NCI-H510A (cell line): ENCODE data around the gene CIROP.

ENCODE experiments used
- DNase-seq: peaks from one replicate; lab custom pipeline; 2025; lab: John Stamatoyannopoulos, UW

The CIROP gene

DNA sequence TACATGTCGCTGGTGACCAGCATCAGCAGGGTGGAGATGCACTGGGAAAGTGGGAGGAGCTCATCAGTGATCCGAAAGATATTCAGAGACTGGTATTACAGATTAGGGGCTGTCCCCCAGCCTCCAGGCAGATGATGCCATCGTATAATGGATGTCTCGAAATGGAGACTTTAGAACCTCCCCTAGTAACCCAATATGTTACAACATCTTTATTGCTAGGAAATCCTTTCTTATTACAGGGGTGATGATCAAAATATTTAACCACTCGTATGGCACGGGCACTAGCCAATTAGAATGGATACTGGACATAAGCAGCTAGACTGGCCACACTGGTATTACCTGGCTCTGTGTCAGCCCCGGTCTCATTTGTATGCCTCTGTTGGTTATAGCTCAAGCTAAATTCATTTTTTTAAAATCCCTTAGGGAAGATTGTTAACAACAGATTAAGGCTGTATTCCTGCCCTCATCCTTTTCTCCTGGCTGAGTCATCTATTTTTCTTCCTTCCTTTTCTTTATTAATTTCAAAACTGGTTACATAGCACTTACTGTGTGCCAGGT, 25.0 kb upstream of the CIROP start:
- DNase-seq: no peak

DNA sequence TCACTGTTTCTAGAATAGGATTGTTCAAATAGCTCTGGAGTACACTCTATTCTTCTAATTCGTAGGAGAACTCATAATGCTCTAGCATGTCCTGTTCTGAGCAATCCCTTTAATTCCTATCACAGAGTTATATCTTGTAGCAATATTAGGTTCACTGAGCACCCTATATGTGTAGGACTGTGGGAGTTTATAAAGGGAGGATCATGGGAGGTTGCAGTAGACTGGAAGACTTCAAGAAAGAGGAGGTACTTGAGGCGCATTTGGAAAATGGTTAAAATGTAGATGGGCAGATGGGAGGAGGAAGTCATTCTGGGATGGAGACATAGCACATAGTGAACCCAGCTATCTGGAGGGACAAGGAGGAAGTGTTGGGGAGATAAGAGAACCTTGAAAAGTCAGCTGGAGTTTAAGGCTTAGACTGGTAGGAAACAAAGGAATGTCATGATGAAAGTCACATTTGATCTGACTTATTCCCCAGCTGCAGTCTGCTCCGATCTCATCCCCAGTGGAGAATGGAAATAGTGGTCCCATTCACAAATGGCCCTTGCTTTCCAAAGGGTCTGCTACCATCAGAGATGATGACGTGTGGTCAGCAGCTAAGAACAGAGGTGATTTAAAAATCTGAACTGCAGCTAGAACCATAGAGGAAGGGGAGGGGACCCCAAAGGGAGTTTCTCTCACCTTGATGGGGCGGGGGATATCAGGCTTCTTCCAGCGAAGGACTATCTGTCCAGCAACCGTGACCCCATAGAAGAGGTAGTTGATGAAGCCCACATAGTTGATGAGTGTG, 24.4 kb upstream of the CIROP start:
- no peak for DNase-seq

DNA sequence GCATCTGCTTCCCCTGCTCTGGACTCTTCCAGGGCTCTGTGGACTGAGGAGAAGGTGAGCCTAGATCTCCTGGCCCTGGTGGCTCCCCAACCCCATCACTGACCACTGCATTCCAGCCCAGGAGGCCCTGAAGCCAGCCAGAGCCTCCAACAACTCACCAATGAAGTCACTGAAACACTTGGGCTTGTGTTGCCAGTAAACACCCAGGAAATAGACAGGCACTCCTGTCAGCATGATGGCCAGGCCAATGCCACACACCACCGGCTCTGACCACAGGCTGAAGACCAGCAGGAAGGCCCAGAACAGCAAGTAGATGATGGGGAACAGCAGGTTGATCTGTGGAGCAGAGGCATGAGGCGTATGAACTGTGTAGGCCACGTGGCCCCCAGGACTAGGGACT, 23.1 kb upstream of the CIROP start:
- DNase-seq: no peak

DNA sequence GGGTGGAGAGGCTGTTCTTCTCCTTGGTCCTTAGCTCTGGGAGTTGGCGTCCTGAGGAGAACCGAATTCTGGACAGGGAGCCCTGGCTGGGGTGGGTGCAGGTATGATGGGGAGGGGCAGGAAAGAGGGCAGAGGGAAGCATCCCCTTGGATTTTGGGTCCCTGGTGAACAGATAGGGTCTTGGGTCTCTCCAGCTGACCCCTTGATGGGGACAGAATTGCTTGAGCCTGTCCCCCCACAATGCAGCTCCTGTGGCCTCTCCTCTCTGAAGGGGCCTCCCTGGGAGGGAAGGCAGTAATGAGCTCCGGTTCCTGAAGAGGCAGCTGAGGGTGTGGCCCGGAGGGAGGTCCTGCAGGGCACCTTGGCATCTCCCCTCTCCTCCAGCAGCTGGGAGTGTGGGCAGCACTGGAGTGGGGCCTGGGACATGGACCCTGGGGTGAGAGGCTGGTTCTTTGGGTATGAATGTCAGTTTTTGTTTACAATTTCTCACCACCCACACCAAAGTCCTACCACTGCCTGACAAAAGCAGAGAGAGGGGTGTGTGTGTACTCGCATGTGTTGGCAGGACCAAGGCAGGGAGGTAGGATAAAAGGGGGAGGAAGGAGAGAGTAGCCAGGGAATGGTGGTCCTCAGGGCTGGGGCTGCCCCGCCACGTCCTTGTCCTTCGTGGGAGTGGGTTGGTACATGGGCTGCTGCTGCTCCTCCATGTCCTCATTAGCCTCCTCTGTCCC, 21.9 kb upstream of the CIROP start:
- DNase-seq: no peak

DNA sequence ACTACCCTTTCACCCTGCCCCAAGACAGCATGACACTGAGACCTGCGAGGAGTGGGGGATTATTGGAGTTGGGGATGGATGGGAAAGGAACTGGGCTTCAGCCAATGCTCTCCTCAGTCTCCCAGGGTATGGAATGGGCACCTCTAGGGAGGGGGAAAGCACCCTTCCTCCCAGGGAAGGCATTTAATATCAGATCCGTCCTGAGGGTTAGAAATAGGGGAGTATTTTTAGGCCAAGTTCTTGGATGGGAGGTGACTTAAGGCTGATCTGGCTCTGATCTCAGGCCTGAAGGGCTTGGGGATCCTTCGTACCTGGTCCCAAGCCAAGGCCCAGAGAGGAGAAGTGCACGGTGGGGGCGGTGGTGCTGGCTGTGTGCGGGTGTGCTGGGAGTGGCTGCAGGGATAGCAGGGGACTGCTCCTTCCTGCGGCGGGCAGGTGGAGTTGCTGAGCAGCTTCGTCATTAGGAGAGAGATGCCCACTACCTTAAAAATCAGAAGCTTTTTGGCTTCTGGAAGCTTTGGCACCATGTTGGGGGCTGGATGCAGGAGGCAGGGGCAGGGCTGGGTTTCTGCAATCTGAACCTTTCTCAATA, 21.2 kb upstream of the CIROP start:
- DNase-seq: no peak

DNA sequence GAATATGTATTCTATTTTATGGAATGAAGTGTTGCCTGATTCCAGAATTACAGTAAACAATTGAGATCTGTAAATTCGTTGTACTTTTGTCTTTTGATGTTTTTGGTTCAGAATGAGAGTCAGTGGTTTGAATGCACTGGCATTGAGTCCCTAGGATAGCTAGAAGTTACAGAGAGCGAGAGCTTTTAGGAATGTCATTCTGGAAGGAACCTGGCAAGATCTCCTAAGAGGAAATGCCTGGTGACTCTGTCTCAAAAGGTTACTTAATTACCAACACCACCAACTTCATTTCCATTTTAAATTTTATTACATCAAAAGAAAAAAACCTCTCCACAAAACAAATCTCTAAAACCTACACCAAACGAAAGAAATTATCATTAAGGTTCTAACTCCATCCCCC, 20.2 kb upstream of the CIROP start:
- no peak for DNase-seq

DNA sequence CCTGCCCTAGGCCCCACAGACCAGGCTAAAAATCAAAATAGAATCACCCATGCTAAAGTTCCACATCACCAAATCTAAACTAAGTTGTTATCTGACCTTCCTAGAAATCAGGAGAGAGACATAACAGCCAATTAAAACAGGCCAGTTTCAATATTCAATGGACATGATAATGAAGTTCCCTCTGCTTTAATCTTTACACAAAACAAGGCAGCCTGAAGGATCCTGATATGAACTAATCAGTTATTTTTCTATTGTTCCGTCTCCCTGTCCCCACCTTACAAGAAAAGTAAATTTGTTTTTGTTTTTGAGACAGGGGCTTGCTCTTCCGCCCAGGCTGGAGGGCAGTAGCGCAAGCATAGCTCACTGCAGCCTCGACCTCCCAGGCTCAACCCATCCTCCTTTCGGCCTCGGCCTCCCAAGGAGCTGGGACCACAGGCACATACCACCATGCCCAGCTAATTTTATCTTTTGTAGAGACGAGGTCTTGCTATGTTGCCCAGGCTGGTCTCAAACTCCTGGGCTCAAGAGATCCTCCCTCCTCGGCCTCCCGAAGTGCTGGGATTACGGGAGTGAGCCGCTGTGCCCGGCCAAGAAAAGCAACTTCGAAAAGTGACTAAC, 19.7 kb upstream of the CIROP start:
- DNase-seq: no peak

DNA sequence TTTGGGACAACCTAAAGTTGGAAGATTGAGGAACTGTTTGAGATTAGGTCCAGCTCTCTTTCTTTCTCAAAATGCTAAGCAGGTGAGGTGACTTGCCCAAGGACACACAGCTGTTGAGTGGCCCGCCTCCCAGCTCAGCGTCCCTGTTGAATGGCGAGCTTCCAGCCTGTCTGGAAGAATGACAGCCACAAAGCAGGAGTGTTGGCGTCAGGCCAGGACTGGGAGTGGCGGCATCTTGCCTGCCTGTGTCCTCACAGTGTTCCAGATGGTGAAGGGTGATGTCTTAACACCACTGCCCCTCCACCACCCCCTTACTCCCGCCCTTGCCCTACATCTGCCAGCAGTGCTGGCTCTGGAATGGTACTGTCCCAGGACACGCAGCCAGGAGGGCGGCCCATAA, 18.6 kb upstream of the CIROP start:
- no peak for DNase-seq

DNA sequence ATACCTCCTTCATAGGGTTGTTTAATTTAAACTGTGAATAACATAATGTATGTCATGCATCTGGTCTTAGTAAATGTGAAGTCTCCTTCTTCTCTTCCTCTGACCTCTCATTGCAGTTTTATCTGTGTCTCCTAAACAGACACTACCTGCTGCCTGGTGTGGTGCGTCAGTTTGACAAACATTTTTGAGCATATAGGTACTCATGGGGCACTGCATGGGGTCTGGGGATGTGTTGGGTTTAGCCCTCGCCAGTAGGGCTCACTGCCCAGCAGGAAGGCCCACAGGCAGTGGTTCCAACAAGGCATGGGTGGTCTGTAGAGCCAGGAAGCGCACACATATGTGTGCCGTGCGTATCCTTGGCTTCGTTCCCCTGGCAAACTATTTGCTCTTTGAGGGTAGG, 17.3 kb upstream of the CIROP start:
- no peak for DNase-seq

DNA sequence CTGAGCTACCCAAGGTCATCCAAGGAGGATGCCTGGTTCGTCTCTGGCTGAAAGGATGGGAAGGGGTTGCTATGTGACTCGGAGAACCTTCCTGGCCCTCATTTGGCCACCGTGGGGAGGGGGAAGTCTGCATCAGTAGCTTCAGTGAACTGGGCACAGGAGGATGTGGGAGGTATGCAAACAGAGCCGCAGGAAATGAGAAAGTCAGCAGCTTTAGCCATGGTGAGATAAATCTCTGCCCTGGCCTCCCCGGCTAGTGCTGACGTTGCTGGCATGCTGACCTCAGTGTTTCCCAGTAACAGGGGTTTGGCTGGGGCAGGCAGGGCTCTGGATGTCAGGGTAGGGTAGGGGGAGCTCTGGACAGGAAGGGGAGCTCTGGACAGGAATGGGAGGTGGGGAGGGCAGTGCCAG, 16.6 kb upstream of the CIROP start:
- no peak for DNase-seq

DNA sequence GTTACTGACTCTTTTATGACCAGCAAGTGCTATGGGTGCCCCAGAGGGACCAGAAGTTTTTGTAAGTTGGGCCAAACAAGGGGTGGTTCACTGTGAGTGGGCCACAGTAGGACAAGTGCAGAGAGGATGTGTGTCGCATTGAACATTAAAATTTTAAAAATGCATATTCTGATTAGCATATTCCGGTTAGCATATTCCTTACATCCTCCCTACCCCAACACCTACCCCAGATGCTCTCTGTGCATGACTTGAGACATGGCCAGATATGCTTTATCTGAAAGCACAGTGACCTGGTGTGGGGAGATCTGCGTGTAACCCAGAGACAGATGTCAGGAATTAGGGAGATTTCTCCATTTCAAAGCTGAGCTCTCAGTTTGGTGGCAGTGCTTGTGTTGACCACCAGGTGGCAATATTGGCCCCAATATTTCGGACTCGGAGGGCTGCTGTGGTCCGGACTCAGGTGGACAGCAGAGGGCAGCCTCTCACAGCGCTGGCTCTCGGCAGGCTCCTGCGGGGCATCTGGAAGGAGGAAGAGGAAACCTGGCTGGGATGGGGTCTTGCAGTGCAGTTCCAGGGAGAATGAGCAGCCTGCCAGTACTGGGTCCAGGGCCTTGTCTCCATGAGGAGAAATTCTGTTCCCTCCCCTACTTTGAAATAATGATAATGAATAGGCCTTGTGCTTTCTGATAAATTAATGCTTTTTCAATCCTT, 15.9 kb upstream of the CIROP start:
- DNase-seq: peak; percentile 26

DNA sequence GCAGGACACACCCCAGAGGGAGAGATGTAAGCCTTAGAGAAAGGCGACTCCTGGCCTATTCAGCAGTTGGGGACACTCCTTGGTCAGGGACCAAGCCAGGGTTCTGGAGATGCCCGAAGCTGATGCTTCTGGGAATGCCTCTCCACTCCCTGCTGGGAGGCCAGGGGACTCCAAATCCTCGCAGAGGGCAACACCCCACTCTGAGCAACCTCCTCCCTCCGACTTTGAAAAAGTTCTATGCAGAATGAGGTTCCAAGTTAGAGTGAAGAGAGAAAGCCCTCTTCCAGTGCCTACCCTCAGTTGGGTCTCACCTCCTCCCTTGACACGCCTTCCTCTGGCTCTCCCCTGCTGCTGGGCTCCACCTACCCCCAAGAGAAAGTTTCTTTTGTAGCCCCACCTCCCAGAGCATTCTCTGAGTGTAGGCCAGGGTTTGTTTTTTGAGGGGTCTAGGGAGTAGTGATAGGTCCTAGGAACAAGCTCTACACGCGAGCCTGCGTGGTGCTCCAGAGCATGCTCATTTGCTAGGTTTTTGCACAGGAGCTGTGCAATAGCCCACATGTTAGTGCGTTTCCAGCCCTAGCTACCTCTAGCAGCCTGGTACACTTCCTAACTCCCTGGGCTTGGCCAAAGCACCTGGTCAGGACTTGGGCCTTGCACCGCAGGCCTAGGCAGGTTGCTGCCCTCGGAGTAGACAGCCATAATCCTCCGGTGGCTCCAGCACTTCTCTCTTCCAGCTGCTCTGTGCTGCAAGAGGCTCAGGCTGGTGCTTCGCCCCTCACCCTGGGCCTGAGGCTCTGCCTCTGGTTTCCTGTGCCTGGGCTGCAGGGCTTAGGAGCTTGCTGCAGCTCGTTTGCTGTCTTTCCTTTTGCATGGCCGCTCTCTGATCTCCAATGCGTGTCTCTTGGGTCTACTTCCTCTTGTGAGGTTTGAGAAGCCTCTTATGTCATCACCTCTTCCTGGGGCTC, 14.9 kb upstream of the CIROP start:
- no peak for DNase-seq

DNA sequence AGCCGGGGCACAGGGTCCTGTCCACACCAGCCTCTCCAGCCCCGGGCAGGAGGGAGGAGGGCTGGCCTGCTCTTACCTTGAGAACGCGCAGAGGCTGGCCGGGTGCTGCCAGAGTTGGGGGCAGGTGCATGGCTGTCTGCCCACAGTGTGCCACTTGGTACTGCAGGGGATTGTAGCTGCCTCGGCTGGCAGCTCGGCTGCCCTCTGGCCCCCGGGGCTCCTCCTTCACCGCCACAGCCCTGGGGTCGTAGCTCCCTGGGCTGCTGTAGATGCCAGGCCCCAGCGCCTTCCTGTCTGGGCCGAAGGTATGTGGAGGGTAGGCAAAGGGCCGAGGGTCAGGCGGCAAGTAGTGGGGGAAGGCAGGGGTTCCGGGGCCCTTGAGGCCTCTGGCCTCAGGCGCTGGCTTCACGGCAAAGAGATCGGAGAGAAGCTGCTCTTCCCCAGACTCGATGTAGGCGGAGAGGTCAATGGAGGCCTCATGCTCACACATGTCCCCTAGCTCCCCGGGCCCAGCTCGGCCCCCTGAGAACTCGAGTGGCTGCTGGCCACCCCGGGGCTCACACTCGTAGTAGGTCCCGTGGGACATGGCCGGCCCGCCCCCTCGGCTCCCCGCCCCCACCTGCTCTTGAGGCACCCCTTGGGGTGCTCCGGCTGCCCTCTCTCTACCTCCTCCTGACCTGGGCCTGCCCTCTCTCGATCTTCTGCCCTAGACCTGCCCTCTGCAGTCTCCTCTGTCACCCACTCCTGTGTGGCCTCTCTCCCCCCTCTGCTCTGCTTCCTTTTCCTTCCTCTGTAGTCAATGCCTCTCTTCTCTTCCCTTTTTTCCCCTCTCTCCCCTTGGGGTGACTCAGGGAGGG, 13.9 kb upstream of the CIROP start, which contains the start of gene CEBPE:
CEBPE (minus strand) TSS at position 750 of the 857 bp plus-strand sequence; CDS start at position 586, 164 bp downstream.
- DNase-seq: no peak

DNA sequence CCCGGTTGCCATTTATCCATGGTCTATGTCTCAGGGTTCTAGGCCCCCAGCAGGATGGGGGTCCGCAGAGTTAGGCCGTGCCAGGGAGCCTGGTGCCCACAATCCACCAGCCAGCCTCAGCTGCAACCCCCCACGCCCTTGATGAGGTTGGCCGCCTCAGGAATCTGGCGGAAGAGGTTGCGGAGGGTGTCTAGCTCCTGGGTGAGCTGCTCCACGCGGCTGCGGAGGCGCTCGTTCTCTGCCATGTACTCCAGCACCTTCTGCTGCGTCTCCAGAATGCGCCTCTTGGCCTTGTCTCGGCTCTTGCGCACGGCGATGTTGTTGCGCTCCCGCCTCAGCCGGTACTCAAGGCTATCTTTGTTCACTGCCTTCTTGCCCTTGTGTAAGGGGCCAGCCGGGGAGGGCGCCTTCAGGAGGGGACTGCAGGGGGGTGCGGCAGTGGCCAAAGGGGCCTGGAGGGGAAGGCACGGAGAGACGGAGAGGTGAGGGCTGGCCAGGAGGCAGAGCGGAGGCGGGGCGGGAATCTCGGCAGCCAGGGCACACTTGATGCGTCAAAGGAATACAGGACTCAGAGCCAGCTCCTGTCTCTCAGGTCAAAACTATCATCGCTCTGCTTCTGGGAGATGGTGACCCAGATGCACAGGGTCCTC, 12.7 kb upstream of the CIROP start:
- no peak for DNase-seq

DNA sequence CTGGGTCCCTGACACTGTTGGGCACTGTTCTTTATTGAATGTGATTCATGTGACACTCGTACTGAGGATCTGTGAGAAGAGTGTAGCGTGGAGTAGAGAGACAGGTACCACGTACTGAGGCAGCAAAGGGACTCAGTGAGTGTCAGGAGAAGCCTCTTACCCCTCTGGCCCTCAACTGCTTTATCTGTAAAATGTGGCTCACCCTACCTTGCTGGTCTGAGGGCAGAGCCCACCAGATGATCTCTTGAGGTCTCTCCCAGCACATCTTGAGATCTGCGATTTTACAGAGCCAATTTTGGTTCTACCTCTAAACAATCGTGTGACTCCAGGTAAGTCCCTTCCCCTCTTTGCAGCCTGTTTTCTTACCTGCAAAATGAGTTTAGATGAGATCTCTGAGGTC, 11.1 kb upstream of the CIROP start:
- DNase-seq: no peak

DNA sequence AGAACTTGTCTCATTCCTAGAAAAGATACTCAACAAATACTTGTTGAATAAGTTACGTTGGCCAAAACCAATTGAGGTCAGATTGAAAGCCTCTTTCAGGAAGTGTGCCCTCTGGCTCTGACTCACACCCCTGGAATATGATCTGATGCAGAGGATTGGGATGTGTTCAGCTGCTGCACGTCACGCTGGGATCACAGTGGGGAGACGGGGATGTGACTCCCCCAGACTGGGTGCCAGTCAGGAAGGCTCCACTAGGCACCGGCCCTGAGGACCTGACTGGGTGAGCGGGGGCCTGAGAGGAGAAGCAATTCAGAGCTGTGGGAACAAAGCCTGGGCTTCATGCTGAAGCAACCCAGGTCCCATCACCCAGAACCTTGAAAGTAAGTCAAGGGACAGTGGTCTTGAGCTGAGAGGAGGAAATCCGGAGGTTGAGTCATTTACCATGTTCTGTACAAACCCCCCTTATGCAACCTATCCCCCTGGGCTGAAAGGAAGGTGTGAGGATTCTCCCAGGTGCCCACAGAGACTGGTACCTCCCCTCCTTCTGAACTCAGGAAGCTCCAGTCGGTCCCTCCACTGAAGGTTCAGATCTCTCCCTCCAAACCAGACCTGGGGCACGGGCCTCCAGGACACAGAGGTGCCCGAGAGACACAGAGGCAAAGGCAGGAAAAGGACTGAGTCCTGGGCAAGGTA, 10.4 kb upstream of the CIROP start:
- no peak for DNase-seq

DNA sequence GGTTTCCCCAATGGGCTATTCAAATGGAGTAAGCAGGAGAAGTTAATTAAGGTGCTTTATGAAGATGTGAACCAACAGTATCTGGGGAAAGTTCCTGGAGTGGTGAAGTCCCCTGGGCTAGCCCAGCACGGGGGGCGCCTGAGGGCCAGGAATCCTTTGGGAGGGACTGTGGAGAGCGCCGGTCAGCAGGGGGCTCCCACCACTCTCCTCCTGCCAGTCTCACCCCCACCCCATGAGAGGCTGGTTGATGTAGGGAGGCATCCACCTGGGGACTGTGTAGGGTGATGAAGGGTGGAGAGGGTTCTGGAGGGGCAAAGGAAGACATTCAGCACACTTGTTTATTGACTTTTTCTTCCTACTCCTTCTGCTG, 9.9 kb upstream of the CIROP start:
- DNase-seq: no peak

DNA sequence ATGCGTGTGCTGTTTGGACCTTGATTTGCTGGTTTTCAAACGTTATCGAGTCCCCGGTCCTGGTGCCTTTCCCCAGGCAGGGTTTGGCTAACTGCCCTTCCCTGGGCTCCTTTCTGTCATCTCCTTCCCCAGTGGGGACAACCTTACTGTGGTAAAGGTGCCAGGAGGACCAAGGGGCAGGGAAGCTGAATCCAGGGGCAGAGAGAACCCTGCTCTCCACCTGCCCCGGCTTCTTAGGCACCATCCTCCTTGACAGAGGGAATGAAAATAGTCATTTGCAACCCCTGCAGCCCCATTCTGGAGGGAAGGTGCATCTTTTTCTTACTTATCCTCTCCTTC, 9.3 kb upstream of the CIROP start:
- no peak for DNase-seq
